CD14-positive monocyte (primary cell): ENCODE results near the gene SHOC1. TPM values are rescaled to one million over a fixed set of nuclear protein-coding genes. Genes with fewer than 3 reads are reported as not detected.

Source experiments
- DNase-seq, 3 donors: peaks; one replicate each; pipeline ENCODE4 v3.0.0-alpha.2; 2011 to 2022
- H2AFZ ChIP-seq: 2 replicates; pipeline ENCODE4 v1.6.0; 2012; ENCODE audit warnings: mild to moderate bottlenecking, low read depth, low read length, inconsistent platforms; ENCODE audit not compliant: insufficient read depth, poor library complexity, severe bottlenecking
- H3K27ac ChIP-seq, 2 donors: 1 replicate in 1 of 2; 2 replicates in 1 of 2; pipeline ENCODE4 v1.5.1; 2012 to 2013; ENCODE audit warnings: low read length in 2 of 2, control low read depth in 1 of 2, inconsistent platforms in 1 of 2, low read depth in 1 of 2, mild to moderate bottlenecking in 1 of 2
- H3K27me3 ChIP-seq, 2 donors: one replicate each; pipeline versions ENCODE4 v1.6.0 to v1.6.1; 2011 to 2013; ENCODE audit warnings: low read length in 2 of 2; ENCODE audit not compliant: control insufficient read depth in 2 of 2, insufficient read depth in 2 of 2
- H3K36me3 ChIP-seq, 2 donors: replicated peaks in 1 of 2; 1 replicate in 1 of 2; 2 replicates in 1 of 2; pipeline versions ENCODE4 v1.5.1 to v1.6.1; 2012 to 2013; ENCODE audit warnings: low read length in 2 of 2, control low read depth in 1 of 2, inconsistent platforms in 1 of 2, mild to moderate bottlenecking in 1 of 2; ENCODE audit not compliant: insufficient read depth in 2 of 2, control insufficient read depth in 1 of 2
- H3K4me1 ChIP-seq, 2 donors: 1 replicate in 1 of 2; 2 replicates in 1 of 2; pipeline versions ENCODE4 v1.5.1 to v1.6.1; 2012 to 2013; ENCODE audit warnings: low read length in 2 of 2, control low read depth in 1 of 2, inconsistent platforms in 1 of 2, mild to moderate bottlenecking in 1 of 2, moderate library complexity in 1 of 2; ENCODE audit not compliant: insufficient read depth in 2 of 2, control insufficient read depth in 1 of 2
- H3K4me2 ChIP-seq: replicated peaks from 2 replicates; pipeline ENCODE3; 2012; ENCODE audit warnings: low read length, moderate library complexity, mild to moderate bottlenecking; ENCODE audit not compliant: poor library complexity, severe bottlenecking; ENCODE audit errors: extremely low read depth
- H3K4me3 ChIP-seq, 3 experiments: fragments of 200-600 bp in 1 of 3; sonication (generic) in 1 of 3; replicated peaks in 1 of 3; 1 replicate in 2 of 3; 2 replicates in 1 of 3; pipeline ENCODE4 v1.5.1; 2011 to 2013; ENCODE audit warnings: low read length in 3 of 3, mild to moderate bottlenecking in 3 of 3, control low read depth in 2 of 3, low read depth in 2 of 3, inconsistent platforms in 1 of 3, moderate library complexity in 1 of 3
- H3K79me2 ChIP-seq: 2 replicates; pipeline ENCODE4 v1.6.0; 2012; ENCODE audit warnings: mild to moderate bottlenecking, control low read depth, inconsistent platforms, low read length, moderate library complexity; ENCODE audit not compliant: insufficient read depth
- H3K9ac ChIP-seq: 2 replicates; pipeline ENCODE4 v1.6.0; 2017; ENCODE audit warnings: low read length, mild to moderate bottlenecking; ENCODE audit not compliant: insufficient read depth, poor library complexity, severe bottlenecking
- H3K9me3 ChIP-seq, 2 donors: replicated peaks in 1 of 2; 1 replicate in 1 of 2; 2 replicates in 1 of 2; pipeline versions ENCODE4 v1.5.1 to v1.6.1; 2012 to 2013; ENCODE audit warnings: low read length in 2 of 2, control low read depth in 1 of 2; ENCODE audit not compliant: control insufficient read depth in 1 of 2, insufficient read depth in 1 of 2
- H4K20me1 ChIP-seq: 2 replicates; pipeline ENCODE4 v1.6.0; 2012; ENCODE audit warnings: mild to moderate bottlenecking, low read length, control low read depth, moderate library complexity; ENCODE audit not compliant: insufficient read depth
- H3K27ac Mint-ChIP-seq, 7 donors: one replicate each; pipeline ENCODE4 v1.8.0; 2020; ENCODE audit warnings: mild to moderate bottlenecking in 7 of 7, mixed read lengths in 7 of 7, moderate library complexity in 6 of 7, inconsistent platforms in 2 of 7
- H3K27me3 Mint-ChIP-seq, 3 donors: one replicate each; pipeline ENCODE4 v1.8.0; 2021 to 2022; ENCODE audit warnings: low read depth in 3 of 3, mild to moderate bottlenecking in 3 of 3, mixed read lengths in 3 of 3, moderate library complexity in 3 of 3, inconsistent platforms in 1 of 3
- H3K36me3 Mint-ChIP-seq, 2 donors: one replicate each; pipeline ENCODE4 v1.8.0; 2020; ENCODE audit warnings: mixed read lengths in 2 of 2, inconsistent platforms in 1 of 2, mild to moderate bottlenecking in 1 of 2
- H3K4me1 Mint-ChIP-seq: one replicate; pipeline ENCODE4 v1.8.0; 2020; ENCODE audit warnings: mild to moderate bottlenecking, mixed read lengths
- H3K4me3 Mint-ChIP-seq, 2 donors: one replicate each; pipeline ENCODE4 v1.8.0; 2020; ENCODE audit warnings: mild to moderate bottlenecking in 2 of 2, mixed read lengths in 2 of 2, moderate library complexity in 1 of 2
- H3K9me3 Mint-ChIP-seq, 7 donors: one replicate each; pipeline ENCODE4 v1.8.0; 2020 to 2022; ENCODE audit warnings: mixed read lengths in 7 of 7, mild to moderate bottlenecking in 6 of 7, moderate library complexity in 6 of 7, inconsistent platforms in 2 of 7
- WGBS: methylation state at CpG from one replicate; pipeline ENCODE4 v1.1.5; 2013; ENCODE audit warnings: missing lambda C conversion rate; ENCODE audit not compliant: insufficient coverage; 5-methylcytosine and 5-hydroxymethylcytosine counted together
- intact Hi-C, 2 donors: fragments of 100-400 bp; cut with micrococcal nuclease; formaldehyde crosslinking; loops; one replicate each; pipeline versions ENCODE4 v1.15.0 to v1.15.1; 2023
- polyA plus RNA-seq, 3 donors: library from polyadenylated mRNA; depleted of rRNA in 1 of 3; unstranded in 2 of 3; stranded (reverse) in 1 of 3; fragments of 300-500 nt in 2 of 3; fragments of >200 nt in 1 of 3; fragmentation: Illumina TruSeq in 2 of 3; gene quantifications; 1 replicate in 2 of 3; 2 replicates in 1 of 3; pipeline ENCODE4 v1.2.3, GENCODE V29; 2012 to 2021
- TF ChIP-seq, protein P1 (sequence below): fragments of 200-600 bp; IDR thresholded peaks from one replicate; pipeline ENCODE4 v1.8.0; 2022; ENCODE audit warnings: antibody characterized with exemption, mild to moderate bottlenecking

The SHOC1 gene
- polyA plus RNA-seq, 3 donors, result not detected

DNA sequence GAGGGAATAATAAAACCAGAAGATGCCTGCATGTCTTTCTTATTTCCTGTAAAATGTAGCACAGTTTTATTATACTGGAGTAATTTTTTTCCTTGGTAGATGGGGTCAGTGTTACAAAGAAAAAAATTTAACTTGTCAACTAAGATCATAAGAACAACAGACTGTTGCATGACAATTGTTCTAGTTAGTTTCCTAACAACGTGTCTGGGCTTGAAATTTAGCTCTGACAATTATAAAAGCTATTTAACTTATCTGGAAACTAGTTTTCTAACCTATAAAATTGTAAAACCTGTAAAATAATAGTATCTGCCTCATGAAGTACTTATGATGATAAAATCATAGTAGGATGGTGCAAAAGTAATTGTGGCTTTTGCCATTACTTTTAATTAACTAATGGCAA, 4.9 kb downstream of the SHOC1 start:
- no CpG with 5 or more reads among the region's 1 CpG for WGBS
- H3K4me3 Mint-ChIP-seq, result no peak overlapping the region
- Histone ChIP-seq H3K9me3 (peaks cover 0 to 15% of the 10 kb centered on the region in 2 donors), H4K20me1 (no peaks in the 10 kb centered on the region), H3K79me2 (no peaks in the 10 kb centered on the region), H3K9ac (no peak overlapping the region), H3K27me3 (no peaks in the 10 kb centered on the region), H3K4me1 (no peaks in the 10 kb centered on the region), H2AFZ (no peak overlapping the region), H3K36me3 (no peaks in the 10 kb centered on the region), H3K4me2 (no peak overlapping the region), H3K27ac (no peak overlapping the region), H3K4me3 (no peak overlapping the region)
- H3K27ac Mint-ChIP-seq, result no peak overlapping the region
- intact Hi-C loops, result no loop called here
- no peaks in the 10 kb centered on the region for H3K4me1 Mint-ChIP-seq
- H3K9me3 Mint-ChIP-seq, result peaks cover 5 to 25% (median 16%) of the 10 kb centered on the region in 7 donors
- H3K36me3 Mint-ChIP-seq, result no peaks in the 10 kb centered on the region
- no peak for DNase-seq
- TF ChIP-seq, protein P1, sequence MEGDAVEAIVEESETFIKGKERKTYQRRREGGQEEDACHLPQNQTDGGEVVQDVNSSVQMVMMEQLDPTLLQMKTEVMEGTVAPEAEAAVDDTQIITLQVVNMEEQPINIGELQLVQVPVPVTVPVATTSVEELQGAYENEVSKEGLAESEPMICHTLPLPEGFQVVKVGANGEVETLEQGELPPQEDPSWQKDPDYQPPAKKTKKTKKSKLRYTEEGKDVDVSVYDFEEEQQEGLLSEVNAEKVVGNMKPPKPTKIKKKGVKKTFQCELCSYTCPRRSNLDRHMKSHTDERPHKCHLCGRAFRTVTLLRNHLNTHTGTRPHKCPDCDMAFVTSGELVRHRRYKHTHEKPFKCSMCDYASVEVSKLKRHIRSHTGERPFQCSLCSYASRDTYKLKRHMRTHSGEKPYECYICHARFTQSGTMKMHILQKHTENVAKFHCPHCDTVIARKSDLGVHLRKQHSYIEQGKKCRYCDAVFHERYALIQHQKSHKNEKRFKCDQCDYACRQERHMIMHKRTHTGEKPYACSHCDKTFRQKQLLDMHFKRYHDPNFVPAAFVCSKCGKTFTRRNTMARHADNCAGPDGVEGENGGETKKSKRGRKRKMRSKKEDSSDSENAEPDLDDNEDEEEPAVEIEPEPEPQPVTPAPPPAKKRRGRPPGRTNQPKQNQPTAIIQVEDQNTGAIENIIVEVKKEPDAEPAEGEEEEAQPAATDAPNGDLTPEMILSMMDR, result no peak
- peaks cover 0 to 2% (median 0%) of the 10 kb centered on the region in 3 donors for H3K27me3 Mint-ChIP-seq

DNA sequence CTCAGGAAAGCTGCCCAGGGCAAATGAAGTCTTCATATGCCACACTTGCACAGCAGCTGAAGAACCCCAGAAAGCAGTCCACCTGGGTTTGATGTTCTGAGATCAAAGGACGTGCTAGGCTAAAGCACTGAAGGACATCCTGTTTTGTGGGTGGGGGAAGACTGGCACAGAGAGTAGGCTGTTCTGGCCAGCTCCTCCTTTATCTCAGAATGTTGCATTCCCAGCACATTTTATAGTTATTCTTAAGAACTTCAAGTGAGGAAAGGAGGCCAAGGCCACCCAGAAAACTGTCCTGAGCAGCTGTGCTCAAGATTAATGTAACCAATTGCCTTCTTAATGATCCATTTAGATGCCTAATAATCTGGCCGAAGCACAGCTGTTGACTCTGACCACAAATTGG, 10.9 kb downstream of the SHOC1 start:
- no peak overlapping the region for H3K4me3 ChIP-seq
- H3K79me2 ChIP-seq, result no peaks in the 10 kb centered on the region
- H3K4me1 Mint-ChIP-seq, result no peaks in the 10 kb centered on the region
- H3K27me3 Mint-ChIP-seq, result no peaks in the 10 kb centered on the region
- no peaks in the 10 kb centered on the region for H3K36me3 ChIP-seq
- H3K9me3 Mint-ChIP-seq, result peaks cover 3 to 14% (median 7%) of the 10 kb centered on the region in 7 donors
- peaks cover 0 to 5% of the 10 kb centered on the region in 2 donors for H3K9me3 ChIP-seq
- H3K27me3 ChIP-seq, result no peaks in the 10 kb centered on the region
- no peaks in the 10 kb centered on the region for H3K36me3 Mint-ChIP-seq
- no peak overlapping the region for H3K27ac ChIP-seq
- WGBS, result no CpG with 5 or more reads among the region's 2 CpGs
- no peak for DNase-seq
- H3K4me3 Mint-ChIP-seq, result no peak overlapping the region
- H3K4me2 ChIP-seq, result no peak overlapping the region
- H2AFZ ChIP-seq, result no peak overlapping the region
- no peaks in the 10 kb centered on the region for H3K4me1 ChIP-seq
- TF ChIP-seq, protein P1, result no peak
- intact Hi-C loops, result no loop called here
- H3K27ac Mint-ChIP-seq, result no peak overlapping the region
- H3K9ac ChIP-seq, result no peak overlapping the region
- H4K20me1 ChIP-seq, result no peaks in the 10 kb centered on the region
